HG03064 (cell line): ENCODE results near the gene DUSP1.

Experiments used
- ATAC-seq: cut with Tn5 transposase; IDR thresholded peaks from one replicate; pipeline ENCODE4 v1.9.1; 2021; ENCODE audit warnings: low read depth; ENCODE audit not compliant: unreplicated experiment

The DUSP1 gene

GRCh38 chr5:172727551-172727950 is 43.4 kb downstream of the DUSP1 start:
- no peak for ATAC-seq

GRCh38 chr5:172726966-172727365 is 44.0 kb downstream of the DUSP1 start:
- ATAC-seq: no peak

GRCh38 chr5:172725785-172726184 is 45.2 kb downstream of the DUSP1 start:
- ATAC-seq: no peak

GRCh38 chr5:172725273-172725672 is 45.7 kb downstream of the DUSP1 start:
- ATAC-seq: no peak

GRCh38 chr5:172724242-172725183 is 46.5 kb downstream of the DUSP1 start:
- no peak for ATAC-seq

- ATAC-seq: no peak
These were observed 47.5 kb downstream of the DUSP1 start for GRCh38 chr5:172723508-172723907.

- no peak for ATAC-seq
These were observed 48.6 kb downstream of the DUSP1 start for GRCh38 chr5:172722327-172722815.

GRCh38 chr5:172721455-172722326 is 49.3 kb downstream of the DUSP1 start:
- ATAC-seq: no peak

- ATAC-seq: no peak
These were observed 50.3 kb downstream of the DUSP1 start for GRCh38 chr5:172720655-172721054.

GRCh38 chr5:172719211-172719610 is 51.8 kb downstream of the DUSP1 start:
- ATAC-seq: no peak

- ATAC-seq: no peak
These were observed 52.4 kb downstream of the DUSP1 start for GRCh38 chr5:172718527-172719114.
